GM19468 (cell line): ENCODE results near the gene USP9X.
"Not testable (repeated sequence)": the region's sequence is repeated elsewhere in the genome, so short reads cannot be mapped to it uniquely, and the experiment has no call there.

Source experiments
- ATAC-seq: cut with Tn5 transposase; IDR thresholded peaks from one replicate; pipeline ENCODE4 v1.9.1; 2021; ENCODE audit warnings: mild to moderate bottlenecking, moderate library complexity, moderate number of reproducible peaks; ENCODE audit not compliant: unreplicated experiment; ENCODE audit errors: extremely low read depth

Gene USP9X, protein sequence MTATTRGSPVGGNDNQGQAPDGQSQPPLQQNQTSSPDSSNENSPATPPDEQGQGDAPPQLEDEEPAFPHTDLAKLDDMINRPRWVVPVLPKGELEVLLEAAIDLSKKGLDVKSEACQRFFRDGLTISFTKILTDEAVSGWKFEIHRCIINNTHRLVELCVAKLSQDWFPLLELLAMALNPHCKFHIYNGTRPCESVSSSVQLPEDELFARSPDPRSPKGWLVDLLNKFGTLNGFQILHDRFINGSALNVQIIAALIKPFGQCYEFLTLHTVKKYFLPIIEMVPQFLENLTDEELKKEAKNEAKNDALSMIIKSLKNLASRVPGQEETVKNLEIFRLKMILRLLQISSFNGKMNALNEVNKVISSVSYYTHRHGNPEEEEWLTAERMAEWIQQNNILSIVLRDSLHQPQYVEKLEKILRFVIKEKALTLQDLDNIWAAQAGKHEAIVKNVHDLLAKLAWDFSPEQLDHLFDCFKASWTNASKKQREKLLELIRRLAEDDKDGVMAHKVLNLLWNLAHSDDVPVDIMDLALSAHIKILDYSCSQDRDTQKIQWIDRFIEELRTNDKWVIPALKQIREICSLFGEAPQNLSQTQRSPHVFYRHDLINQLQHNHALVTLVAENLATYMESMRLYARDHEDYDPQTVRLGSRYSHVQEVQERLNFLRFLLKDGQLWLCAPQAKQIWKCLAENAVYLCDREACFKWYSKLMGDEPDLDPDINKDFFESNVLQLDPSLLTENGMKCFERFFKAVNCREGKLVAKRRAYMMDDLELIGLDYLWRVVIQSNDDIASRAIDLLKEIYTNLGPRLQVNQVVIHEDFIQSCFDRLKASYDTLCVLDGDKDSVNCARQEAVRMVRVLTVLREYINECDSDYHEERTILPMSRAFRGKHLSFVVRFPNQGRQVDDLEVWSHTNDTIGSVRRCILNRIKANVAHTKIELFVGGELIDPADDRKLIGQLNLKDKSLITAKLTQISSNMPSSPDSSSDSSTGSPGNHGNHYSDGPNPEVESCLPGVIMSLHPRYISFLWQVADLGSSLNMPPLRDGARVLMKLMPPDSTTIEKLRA (N-terminal part only)

DNA sequence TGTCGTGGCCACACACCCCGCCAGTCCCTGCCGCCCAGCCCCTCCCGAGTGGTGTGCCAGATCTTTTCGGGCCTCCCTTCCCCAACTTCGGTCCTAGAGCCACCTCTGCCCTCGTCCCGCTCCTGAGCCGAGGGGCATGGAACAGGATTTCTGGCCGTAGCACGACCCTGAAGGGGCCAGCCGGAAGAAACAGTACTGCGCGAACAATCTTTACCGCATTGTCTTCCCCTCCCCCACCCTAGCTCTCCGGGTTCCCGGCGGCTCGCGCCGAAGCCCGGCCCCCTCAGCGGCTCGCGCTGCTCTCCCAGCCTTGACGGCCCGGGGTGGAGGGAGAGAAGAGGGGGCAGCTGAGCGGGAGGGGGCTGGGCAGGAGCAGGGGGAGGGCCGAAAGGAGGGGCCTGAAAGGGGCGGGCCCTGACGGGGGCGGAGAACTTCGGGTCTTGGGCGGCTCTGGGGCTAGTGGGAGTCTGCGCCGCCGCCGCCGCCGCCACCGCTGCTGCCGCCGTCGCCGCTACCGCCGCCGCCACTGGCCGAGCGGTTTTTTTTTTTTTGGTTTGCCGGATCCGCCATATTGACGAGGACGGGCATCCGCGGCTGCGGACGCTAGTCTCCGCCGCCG, at the start of gene USP9X:
Gene USP9X, plus strand, starts transcription at position 553 of the 619 bp plus-strand sequence. CDS start 38,184 bp downstream, outside the sequence.
- ATAC-seq: peak; percentile 17

DNA sequence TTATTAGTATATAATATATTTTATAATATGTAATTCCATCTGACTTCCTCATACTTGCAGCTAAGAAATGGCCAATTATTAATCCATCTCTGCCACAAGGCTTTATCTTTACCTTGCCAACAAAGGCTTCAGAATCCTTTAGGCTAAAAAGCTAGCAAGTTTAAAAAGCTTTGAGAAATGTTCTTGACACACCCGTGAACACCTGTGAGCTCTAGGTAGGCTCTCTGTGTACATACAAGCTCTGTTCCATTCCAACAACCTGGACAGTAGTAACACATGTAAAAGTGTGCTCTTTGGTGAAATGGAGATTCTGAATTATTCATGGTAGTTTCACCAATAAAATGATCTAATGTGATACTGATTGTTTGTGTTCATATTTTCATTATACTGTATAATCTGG, 49.7 kb upstream of the USP9X start:
- ATAC-seq: no peak

DNA sequence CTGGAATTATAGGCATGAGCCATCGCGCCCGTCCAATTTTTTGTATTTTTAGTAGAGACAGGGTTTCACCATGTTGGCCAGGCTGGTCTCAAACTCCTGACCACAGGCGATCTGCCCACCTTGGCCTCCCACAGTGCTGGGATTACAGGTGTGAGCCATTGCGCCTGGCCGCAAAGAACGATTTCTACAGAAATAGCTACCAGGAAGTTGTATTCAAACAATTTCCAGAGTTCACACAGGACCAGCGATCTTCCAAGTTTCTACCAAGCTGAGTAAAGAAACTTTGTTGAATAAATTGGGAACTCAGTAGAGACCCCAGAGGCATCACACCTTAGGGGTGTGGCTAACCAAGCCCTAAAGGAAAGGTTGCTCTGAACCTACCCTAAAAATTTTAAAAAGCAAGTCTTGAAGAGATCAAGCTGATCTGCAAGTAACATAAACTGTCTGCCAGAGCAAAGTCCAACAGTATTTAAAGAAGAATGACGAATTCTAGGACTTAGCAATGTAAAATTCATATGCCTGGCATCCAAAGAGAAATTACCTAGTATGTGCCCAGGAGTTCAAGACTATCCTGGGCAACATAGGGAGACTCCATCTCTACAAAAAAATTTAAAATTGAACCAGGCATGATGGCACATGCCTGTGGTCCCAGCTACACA, 48.4 kb upstream of the USP9X start:
- ATAC-seq: no peak

DNA sequence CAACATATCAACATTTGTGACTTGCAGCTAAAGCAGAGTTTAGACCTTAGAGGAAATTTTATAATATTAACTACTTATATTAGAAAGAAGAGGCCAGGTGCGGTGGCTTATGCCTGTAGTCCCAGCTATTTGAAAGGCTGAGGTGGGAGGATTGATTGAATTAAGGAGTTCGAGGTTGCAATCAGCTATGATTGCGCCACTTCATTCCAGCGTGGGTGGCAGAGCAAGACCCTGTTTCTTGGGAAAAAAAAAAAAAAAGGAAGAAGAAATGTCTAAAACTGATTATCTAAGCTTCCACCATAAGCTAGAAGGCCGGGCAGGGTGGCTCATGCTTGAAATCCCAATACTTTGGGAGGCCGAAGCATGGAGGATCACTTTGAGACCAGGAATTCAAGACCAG, 42.0 kb upstream of the USP9X start:
- no peak for ATAC-seq

DNA sequence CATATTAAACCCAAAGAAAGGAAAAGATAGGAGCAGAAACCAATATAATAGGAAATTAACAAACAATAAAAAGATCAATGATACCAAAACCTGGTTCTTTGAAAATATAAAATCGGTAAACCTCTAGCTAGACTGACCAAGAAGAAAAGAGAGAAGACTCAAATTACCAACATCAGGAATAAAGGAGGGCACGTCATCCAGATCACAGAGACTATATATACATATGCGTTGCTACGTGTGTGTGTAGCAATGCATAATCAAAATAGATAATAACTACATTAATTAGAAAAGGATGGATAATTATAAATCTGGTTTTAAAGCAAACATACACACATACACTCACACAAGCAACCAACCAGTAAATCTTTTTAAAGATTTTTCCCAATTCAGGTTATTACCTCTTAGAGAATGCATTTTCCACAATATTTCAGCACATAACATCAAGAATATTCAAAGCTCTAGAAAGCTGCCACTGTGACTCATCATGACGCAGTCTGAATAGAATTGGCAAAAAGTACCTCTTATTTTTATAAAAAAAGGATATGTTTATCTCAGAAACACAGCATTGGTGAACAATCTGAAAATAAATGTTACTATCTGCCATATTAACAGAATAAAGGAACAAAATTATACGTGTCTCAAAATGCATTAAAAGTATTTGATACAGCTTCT, 41.4 kb upstream of the USP9X start:
- ATAC-seq: no peak

DNA sequence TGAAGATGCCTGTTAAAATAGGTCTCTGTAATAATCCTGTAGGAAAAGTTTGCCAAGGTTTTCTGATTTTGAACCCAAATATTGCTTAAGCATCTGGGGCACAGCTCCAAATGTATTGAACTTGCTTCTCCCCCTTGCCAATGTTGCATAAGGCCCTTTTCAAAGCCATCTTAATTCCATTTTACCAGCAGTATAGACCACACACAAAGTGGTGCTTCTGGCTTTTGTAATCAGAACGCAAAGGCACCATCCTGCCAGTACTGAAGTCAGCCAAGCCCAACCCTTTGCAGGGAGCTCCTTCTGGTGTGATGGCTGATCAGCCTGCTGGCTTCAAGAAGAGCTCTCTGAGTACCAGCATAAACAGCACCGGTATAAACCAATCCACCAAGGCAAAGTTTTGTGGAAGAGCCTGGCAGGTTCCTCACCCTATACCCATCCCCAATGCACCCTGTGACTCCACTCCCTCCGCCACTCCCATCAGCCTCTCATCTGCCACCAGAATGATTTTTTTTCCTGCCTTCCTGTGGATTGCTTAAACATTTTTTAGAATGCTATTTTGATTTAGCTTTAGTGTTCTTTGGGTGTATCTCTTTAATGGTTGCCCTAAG, 39.2 kb upstream of the USP9X start:
- no peak for ATAC-seq

DNA sequence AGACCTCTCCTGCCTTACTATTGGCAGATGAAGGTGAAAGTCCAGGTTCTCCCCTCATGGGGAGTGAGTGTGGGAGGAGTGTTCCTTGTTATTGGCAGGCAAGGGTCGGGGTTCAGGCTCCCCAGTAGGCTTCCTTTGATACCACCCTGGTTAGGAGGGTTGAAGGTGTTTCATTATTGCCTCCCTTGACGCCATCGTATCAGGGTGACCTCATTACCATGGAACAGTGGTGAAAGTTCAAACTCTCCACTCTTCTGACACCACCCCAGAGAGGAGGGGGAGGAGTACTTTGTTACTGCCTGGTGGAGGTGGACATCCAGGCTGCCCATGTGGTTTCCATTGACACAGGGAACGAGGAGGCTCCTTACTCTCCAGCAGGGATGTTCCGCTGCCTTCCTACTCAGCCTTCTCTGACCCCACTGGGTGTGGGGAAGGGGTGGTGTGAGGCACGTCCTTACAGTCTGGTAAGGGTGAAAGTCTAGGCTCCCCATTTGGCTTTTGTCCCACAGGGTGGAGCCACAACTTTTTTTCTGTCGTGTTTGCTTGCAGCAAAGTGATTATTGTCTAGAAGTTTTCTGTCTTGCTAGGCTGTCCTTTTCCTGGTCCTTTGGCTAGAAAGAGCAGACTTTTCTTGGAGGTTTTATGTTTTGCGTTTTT, 37.2 kb upstream of the USP9X start:
- ATAC-seq: no peak

DNA sequence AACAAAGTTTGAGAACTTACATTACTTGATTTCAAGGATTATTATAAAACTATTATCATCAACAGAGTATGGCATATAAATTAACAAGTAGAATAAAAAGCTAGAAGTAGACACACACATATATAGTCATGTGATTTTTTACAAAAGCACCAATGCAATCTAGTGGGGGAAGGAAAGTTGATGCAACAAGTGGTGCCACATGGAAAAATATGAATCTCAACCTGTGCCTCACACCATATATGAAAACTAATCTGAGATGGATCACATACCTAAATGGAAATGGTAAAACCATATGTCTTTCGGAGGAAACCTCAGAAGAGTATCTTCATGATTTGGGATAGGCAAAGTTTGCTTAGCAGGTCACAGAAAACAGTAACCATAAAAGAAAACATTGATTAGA, 34.9 kb upstream of the USP9X start:
- ATAC-seq: no peak

DNA sequence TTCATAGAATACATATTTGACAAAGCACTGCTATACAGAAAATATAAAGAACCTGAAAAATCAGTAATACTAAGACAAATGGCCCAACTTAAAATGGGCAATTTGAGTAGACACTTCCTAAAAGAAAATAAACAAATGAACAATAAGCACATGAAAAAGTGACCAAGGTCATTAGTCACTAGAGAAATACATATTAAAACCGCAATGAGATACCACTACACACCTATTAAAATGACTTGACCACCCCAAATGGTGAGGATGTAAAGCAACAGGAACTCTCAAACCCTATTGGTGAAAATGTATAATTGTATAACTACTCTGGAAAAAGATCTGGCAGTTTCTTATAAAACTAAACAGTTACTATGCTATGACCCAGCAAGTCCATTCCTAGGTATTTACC, 34.0 kb upstream of the USP9X start:
- no peak for ATAC-seq

DNA sequence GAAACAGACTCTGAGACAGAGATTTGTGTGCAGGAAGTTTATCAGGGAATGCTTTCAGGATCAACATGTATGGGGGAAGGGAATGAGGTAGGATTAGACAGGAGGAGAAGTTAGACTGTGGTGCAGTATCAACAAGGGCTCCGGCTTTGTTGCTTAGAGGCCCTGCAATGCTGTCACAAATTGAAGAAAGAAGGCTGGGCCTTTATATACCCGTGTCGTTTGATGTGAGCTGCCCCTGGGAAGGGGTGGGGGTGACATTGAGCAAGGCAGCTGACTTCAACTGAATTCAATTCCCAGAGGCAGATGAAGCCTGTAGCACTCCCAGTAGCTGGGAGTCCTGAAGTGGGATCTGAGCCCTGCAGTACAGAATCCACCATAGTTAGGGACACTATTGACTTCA, 29.5 kb upstream of the USP9X start:
- no peak for ATAC-seq

DNA sequence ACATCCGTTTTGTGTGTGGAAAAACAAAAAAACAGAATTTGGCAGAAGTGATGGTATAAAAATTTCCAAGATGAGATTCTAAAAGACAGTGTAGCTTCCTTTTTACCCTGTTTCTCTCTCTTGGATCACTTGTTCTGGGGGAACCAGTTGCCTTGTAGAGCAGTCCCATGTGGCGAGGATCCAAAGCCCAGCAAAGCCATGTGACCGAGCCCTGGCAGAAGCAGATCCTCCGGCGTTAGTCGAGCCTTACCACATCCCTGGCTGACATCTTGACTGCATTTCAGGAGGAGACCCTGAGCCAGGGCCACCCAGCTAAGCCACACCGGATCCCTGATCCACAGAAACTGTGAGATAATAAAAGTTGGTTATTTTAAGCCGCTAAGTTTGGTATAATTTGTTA, 22.0 kb upstream of the USP9X start:
- not testable (repeated sequence) for ATAC-seq

DNA sequence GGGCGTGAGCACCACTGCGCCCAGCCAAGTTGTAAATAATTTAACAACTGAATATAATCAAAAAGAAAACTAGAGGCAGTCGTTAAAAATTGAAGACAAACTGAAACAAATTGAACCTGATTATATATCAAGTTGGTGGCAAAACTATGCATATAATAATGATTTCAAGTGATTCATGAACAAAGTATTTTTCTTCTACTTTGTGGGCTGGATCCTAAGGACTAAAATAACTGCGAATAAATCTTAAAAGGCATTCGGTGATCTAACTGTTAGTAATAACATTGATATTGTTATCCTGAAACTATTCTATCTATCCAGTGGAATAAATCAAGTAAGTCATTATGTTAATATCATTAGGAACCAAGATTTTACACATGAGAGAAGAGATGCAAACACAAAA, 21.2 kb upstream of the USP9X start:
- no peak for ATAC-seq

DNA sequence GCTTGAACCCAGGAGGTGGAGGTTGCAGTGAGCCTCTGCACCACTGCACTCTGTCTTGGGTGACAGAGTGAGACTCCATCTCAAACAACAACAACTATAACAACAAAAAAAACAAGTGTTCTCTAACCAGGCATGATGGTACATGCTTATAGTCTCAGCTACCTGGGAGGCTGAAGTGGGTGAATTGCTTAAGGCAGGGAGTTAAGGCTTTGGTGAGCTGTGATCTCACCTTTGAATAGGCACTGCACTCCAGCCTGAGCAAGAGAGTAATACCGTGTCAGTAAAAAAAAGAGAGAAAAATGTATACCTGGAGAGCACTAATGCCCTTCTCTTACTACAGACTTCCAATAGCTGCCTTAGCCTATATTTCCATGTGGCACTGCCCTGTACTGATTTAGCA, 18.9 kb upstream of the USP9X start:
- no peak for ATAC-seq

DNA sequence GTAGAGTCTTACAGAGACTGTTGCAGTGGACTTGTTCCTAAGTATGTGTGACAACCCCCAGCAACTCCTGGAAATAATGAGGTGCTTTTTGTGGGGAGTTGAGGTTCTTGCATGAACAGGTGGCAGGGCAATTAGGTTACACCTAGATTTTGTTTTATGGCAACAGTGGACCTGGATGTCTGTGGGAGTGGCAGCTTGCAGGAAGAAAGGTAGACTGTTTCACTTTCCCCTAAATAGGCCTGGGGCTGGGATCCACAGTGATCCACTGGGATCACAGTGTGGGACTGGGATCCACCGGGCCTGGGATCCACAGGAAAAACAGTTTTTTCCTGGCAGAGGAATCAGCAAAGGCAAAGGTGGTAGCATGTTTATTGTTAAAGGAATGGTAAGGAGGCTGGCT, 18.3 kb upstream of the USP9X start:
- ATAC-seq: no peak

DNA sequence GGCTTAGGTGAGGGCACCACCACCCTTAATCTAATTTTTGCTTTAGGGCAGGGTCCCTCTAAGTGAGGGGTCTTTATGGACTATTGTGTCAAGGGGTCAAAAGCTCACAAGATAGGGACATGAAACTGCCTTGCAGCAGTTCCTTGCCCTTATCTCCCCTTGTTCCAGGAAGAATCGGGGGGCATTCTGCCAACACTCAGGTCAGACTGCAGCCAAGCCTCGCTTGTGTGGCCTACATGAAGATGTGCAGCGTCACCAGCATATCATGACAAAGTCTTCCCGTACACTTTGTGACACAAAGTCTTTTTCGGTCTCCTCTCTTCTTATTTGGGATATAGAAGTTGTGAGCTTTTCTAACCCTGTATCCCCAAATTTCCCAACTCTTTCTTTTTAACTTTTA, 17.5 kb upstream of the USP9X start:
- no peak for ATAC-seq

DNA sequence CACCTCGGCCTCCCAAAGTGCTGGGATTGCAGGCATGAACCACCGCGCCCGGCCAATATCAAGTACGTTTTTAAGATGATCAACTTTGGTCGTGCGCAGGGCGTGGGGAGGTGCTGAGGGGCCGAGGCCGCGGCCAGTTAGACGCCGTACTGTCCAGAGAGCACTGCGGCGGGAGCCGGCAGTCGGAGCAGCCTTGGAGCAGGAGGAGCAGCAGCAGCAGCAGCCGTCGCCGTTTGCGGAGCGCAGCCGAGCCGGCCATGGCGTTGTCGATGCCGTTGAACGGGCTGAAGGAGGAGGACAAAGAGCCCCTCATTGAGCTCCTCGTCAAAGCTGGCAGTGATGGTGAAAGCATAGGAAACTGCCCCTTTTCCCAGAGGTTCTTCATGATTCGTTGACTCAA, 8.5 kb upstream of the USP9X start:
- no peak for ATAC-seq

DNA sequence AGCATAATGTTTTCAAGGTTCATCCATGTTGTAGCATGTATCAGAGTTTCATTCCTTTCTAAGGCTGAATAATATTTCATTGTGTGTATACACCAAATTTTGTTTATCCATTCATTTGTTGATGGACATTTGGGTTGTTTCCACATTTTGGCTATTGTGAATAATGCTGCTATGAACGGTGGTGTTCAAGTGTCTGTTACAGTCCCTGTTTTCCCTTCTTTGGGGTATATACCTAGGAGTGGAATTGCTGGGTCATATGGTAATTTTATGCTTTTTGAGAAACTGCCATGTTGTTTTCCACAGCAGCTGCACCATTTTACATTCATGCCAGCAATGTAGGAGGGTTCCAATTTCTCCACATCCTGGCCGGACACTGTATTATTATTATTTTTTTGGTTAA, 3.4 kb upstream of the USP9X start:
- ATAC-seq: no peak

DNA sequence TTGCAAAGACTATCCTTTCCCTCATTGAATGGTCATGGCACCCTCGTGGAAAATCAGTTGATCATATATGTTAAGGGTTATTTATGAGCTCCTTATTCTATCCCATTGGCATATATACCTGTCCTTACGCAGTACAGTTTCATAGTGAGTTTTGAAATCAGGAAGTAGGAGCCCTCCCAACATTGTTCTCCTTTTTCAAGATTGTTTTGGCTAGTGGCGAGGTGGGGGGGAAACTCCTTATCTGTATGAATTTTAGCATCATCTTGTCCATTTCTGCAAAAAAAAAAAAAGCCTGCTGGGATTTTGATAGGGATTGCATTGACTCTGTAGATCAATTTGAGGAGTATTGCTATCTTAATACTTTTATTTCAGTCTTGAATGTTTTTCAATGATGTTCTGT, 2.5 kb upstream of the USP9X start:
- ATAC-seq: no peak
